Ovary (tissue), 3 donors: Measurements from ENCODE around the gene RALGAPB.

Experiments
- EP300 ChIP-seq: sonication (generic); formaldehyde crosslinking; IDR thresholded peaks from one replicate; pipeline ENCODE4 v1.6.1; 2017; ENCODE audit warnings: antibody characterized with exemption
- POLR2A ChIP-seq: fragments of 450-650 bp; IDR thresholded peaks from one replicate; pipeline ENCODE4 v1.6.1; 2017; ENCODE audit warnings: antibody characterized with exemption, mild to moderate bottlenecking, moderate library complexity
- TF ChIP-seq, protein P1 (sequence below), 3 donors: fragments of 450-650 bp in 2 of 3; fragments of 200-600 bp in 1 of 3; IDR thresholded peaks; one replicate each; pipeline versions ENCODE4 v1.5.1 to v1.8.0; 2016 to 2022; ENCODE audit warnings: antibody characterized with exemption in 3 of 3, mild to moderate bottlenecking in 1 of 3
- donor health status: DM: no; HTN: no; CAD: no.

DNA sequence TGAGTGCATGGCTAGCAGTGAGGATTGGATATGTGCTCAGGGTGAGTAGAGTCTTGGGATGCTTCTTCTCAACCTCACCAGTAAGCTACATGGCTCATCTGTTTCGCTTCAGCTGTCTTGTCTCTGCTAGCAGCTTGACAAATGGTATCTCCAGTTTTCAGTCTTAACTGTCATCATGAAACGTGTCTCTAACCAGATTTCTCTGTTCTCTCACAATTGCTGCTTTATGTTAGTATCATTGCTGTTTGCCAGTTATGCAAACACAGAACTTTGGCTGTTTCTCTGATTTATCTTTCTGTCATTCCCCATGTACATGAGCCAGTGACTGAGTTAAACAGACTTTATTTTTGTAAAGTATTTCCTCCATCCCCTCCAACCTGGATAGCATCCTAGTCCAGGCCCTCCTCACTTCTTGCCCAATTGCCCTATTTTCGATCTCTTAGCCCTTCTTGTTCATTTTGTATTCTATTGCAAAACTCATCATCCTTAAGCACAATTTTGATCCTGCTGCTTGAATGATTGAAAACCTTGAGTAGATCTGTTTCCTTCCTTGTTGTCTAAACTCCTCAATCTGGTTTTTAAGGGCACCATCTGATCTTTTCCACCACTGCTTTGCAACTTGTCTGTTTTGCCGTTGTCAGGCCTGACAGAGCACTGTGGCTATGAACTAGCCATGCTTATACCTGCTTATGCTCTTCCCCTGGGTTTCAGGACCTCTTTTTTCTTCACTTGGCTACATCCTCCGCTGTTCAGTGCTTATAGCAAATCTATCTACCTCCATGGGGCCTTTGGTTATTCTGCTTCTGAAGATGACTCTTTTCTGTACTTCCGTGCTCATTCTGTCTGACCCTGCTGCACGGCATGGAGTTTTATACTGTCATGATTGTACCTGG, 70.6 kb downstream of the RALGAPB start:
- TF ChIP-seq, protein P1, sequence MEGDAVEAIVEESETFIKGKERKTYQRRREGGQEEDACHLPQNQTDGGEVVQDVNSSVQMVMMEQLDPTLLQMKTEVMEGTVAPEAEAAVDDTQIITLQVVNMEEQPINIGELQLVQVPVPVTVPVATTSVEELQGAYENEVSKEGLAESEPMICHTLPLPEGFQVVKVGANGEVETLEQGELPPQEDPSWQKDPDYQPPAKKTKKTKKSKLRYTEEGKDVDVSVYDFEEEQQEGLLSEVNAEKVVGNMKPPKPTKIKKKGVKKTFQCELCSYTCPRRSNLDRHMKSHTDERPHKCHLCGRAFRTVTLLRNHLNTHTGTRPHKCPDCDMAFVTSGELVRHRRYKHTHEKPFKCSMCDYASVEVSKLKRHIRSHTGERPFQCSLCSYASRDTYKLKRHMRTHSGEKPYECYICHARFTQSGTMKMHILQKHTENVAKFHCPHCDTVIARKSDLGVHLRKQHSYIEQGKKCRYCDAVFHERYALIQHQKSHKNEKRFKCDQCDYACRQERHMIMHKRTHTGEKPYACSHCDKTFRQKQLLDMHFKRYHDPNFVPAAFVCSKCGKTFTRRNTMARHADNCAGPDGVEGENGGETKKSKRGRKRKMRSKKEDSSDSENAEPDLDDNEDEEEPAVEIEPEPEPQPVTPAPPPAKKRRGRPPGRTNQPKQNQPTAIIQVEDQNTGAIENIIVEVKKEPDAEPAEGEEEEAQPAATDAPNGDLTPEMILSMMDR (IDR thresholded peaks at IDR 0.05) = no peak
- TF ChIP-seq POLR2A (no peak), EP300 (no peak)
